ENCODE data around the gene DNAJC12. TPM values are rescaled to one million over a fixed set of nuclear protein-coding genes. Genes with fewer than 3 reads are reported as not detected.
"Not testable (repeated sequence)": the region's sequence is repeated elsewhere in the genome, so short reads cannot be mapped to it uniquely, and the experiment has no call there.

DNAJC12 gene
- polyA plus RNA-seq, 1 experiment = 0.13 TPM

GRCh38 chr10:67841737-67842136, 3.7 kb upstream of the DNAJC12 start:
- Histone ChIP-seq H3K4me3 (ENCODE audit: low read depth, low read length) (no peak overlapping the region), H3K27me3 (ENCODE audit: control insufficient read depth, insufficient read depth, low read length) (no peaks in the 10 kb centered on the region), H3K36me3 (ENCODE audit: control insufficient read depth, insufficient read depth, low read length) (no peaks in the 10 kb centered on the region)
- TF ChIP-seq CTCF (IDR thresholded peaks at IDR 0.05; ENCODE audit: insufficient read depth, low read depth, low read length) = no peak
- ChIA-PET CTCF (no interaction called here), POLR2A (no interaction called here)
- no peak for DNase-seq (ENCODE audit: low read depth)

GRCh38 chr10:67839951-67840350, 2.0 kb upstream of the DNAJC12 start:
- no peaks in the 10 kb centered on the region for H3K36me3 ChIP-seq (ENCODE audit: control insufficient read depth, insufficient read depth, low read length)
- no peak overlapping the region for H3K4me3 ChIP-seq (ENCODE audit: low read depth, low read length)
- CTCF ChIA-PET = no interaction called here
- H3K27me3 ChIP-seq (ENCODE audit: control insufficient read depth, insufficient read depth, low read length) = no peaks in the 10 kb centered on the region
- no peak for DNase-seq (ENCODE audit: low read depth)
- POLR2A ChIA-PET = no interaction called here
- TF ChIP-seq CTCF (IDR thresholded peaks at IDR 0.05; ENCODE audit: insufficient read depth, low read depth, low read length) = no peak

GRCh38 chr10:67839511-67839910, 1.5 kb upstream of the DNAJC12 start:
- DNase-seq (ENCODE audit: low read depth); H3K27me3 ChIP-seq (ENCODE audit: control insufficient read depth, insufficient read depth, low read length); H3K36me3 ChIP-seq (ENCODE audit: control insufficient read depth, insufficient read depth, low read length); CTCF ChIA-PET; POLR2A ChIA-PET; H3K4me3 ChIP-seq (ENCODE audit: low read depth, low read length): not testable (repeated sequence)

GRCh38 chr10:67836972-67837371, 1.0 kb downstream of the DNAJC12 start:
- no peak overlapping the region for H3K4me3 ChIP-seq (ENCODE audit: low read depth, low read length)
- ChIA-PET POLR2A (no interaction called here), CTCF (interaction anchor here (1.0 kb wide), 1 partner anchor 8 kb away, joined by 3 read pairs; no protein-coding TSS in a partner anchor)
- no peaks in the 10 kb centered on the region for H3K36me3 ChIP-seq (ENCODE audit: control insufficient read depth, insufficient read depth, low read length)
- DNase-seq (ENCODE audit: low read depth) = no peak
- no peak for TF ChIP-seq CTCF (IDR thresholded peaks at IDR 0.05; ENCODE audit: insufficient read depth, low read depth, low read length)
- no peaks in the 10 kb centered on the region for H3K27me3 ChIP-seq (ENCODE audit: control insufficient read depth, insufficient read depth, low read length)

- TF ChIP-seq CTCF (IDR thresholded peaks at IDR 0.05; ENCODE audit: insufficient read depth, low read depth, low read length) = no peak
- Histone ChIP-seq H3K36me3 (ENCODE audit: control insufficient read depth, insufficient read depth, low read length) (no peaks in the 10 kb centered on the region), H3K27me3 (ENCODE audit: control insufficient read depth, insufficient read depth, low read length) (no peaks in the 10 kb centered on the region), H3K4me3 (ENCODE audit: low read depth, low read length) (no peak overlapping the region)
- ChIA-PET CTCF (interaction anchor here (1.1 kb wide), 1 partner anchor 8 kb away, joined by 3 read pairs; no protein-coding TSS in a partner anchor), POLR2A (interaction anchor here (0.6 kb wide), 1 partner anchor 76 kb away, joined by 16 read pairs; no protein-coding TSS in a partner anchor)
- DNase-seq (ENCODE audit: low read depth) = no peak
Measured at GRCh38 chr10:67836488-67836887, 1.5 kb downstream of the DNAJC12 start.

GRCh38 chr10:67835541-67836394, 2.2 kb downstream of the DNAJC12 start:
- not testable (repeated sequence) for H3K36me3 ChIP-seq (ENCODE audit: control insufficient read depth, insufficient read depth, low read length)
- CTCF ChIA-PET = interaction anchor here (1.1 kb wide), 1 partner anchor 9 kb away, joined by 3 read pairs; no protein-coding TSS in a partner anchor

More at GRCh38 chr10:67835541-67836394, 2.2 kb downstream of the DNAJC12 start:
- POLR2A ChIA-PET = interaction anchor here (0.6 kb wide), 1 partner anchor 77 kb away, joined by 16 read pairs; no protein-coding TSS in a partner anchor
- H3K27me3 ChIP-seq (ENCODE audit: control insufficient read depth, insufficient read depth, low read length); H3K4me3 ChIP-seq (ENCODE audit: low read depth, low read length); DNase-seq (ENCODE audit: low read depth): not testable (repeated sequence)

Data from BJ (cell line).